Ishikawa (cell line): Measurements from ENCODE around the gene RNF150.

ENCODE experiments used
- CEBPB ChIP-seq: IDR thresholded peaks from 2 replicates; pipeline ENCODE4 v1.6.1; 2012
- CREB1 ChIP-seq: IDR thresholded peaks from 2 replicates; pipeline ENCODE4 v1.6.1; 2012; ENCODE audit warnings: low read depth
- EGR1 ChIP-seq: IDR thresholded peaks from 2 replicates; pipeline ENCODE4 v1.6.1; 2012
- EP300 ChIP-seq: IDR thresholded peaks from 2 replicates; pipeline ENCODE4 v1.6.1; 2012; ENCODE audit warnings: borderline replicate concordance
- FOXM1 ChIP-seq: IDR thresholded peaks from 2 replicates; pipeline ENCODE4 v1.6.1; 2012; ENCODE audit warnings: low read depth, borderline replicate concordance
- MAX ChIP-seq: IDR thresholded peaks from 2 replicates; pipeline ENCODE4 v1.6.1; 2012
- NFIC ChIP-seq: IDR thresholded peaks from 2 replicates; pipeline ENCODE4 v1.6.1; 2012
- RAD21 ChIP-seq: IDR thresholded peaks from 2 replicates; pipeline ENCODE4 v1.6.1; 2012; ENCODE audit warnings: low read depth
- REST ChIP-seq: IDR thresholded peaks from 2 replicates; pipeline ENCODE4 v1.6.1; 2012; ENCODE audit warnings: low read depth, mild to moderate bottlenecking
- TAF1 ChIP-seq: IDR thresholded peaks from 2 replicates; pipeline ENCODE4 v1.6.1; 2012; ENCODE audit warnings: low read depth, mild to moderate bottlenecking
- TCF12 ChIP-seq: IDR thresholded peaks from 2 replicates; pipeline ENCODE4 v1.6.1; 2012; ENCODE audit warnings: low read depth
- TEAD4 ChIP-seq: IDR thresholded peaks from 2 replicates; pipeline ENCODE4 v1.6.1; 2012
- USF1 ChIP-seq: IDR thresholded peaks from 2 replicates; pipeline ENCODE4 v1.6.1; 2012
- YY1 ChIP-seq: IDR thresholded peaks from 2 replicates; pipeline ENCODE4 v1.6.1; 2012; ENCODE audit warnings: low read depth
- ZBTB7A ChIP-seq: IDR thresholded peaks from 2 replicates; pipeline ENCODE4 v1.6.1; 2012; ENCODE audit warnings: low read depth

Gene RNF150

GRCh38 chr4:140904904-140905303, 228.4 kb downstream of the RNF150 start:
- TF ChIP-seq EP300: no peak
- no peak for TF ChIP-seq TEAD4
- TF ChIP-seq CREB1: no peak
- TF ChIP-seq REST: no peak
- no peak for TF ChIP-seq ZBTB7A
- TF ChIP-seq TAF1: no peak
- no peak for TF ChIP-seq NFIC
- no peak for TF ChIP-seq EGR1
- TF ChIP-seq YY1: no peak
- TF ChIP-seq MAX: no peak
- TF ChIP-seq TCF12: no peak
- no peak for TF ChIP-seq USF1
- no peak for TF ChIP-seq CEBPB
- TF ChIP-seq RAD21: no peak
- no peak for TF ChIP-seq FOXM1

- no peak for TF ChIP-seq CEBPB
Observed at GRCh38 chr4:140903522-140904475, 229.5 kb downstream of the RNF150 start.

GRCh38 chr4:140901736-140902336, 231.4 kb downstream of the RNF150 start:
- TF ChIP-seq FOXM1 (no peak), CREB1 (no peak), EGR1 (no peak), TCF12 (no peak), ZBTB7A (no peak), RAD21 (no peak), REST (no peak), MAX (no peak), USF1 (no peak), NFIC (no peak), TEAD4 (no peak), TAF1 (no peak)

- TF ChIP-seq CEBPB (no peak), FOXM1 (no peak), CREB1 (no peak), MAX (no peak), RAD21 (no peak)
Observed at GRCh38 chr4:140893939-140894338, 239.3 kb downstream of the RNF150 start.

DNA sequence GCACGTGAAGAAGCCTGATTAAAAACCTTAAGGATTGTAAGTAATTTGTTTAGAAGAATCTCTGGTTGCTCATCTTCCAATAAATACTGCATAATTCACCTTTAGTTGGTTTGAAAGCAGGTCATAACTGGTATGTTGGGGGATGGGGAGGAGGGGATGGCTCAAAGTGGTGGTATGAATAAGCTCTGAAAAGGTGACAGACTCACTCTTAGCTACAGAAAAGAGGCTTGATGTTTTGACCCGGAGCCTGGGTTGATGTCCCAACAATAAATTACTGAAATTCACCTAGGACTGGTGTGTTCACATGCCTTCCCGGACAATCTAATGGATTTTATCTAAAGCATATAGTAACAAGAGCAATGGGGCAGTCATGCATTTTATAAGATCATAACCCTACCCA, 245.2 kb downstream of the RNF150 start:
- TF ChIP-seq CEBPB (no peak), YY1 (no peak), RAD21 (no peak), TAF1 (no peak), REST (no peak), EP300 (no peak), CREB1 (no peak), ZBTB7A (no peak), NFIC (no peak), EGR1 (no peak), FOXM1 (no peak), USF1 (no peak), MAX (no peak)
